WTC11 (cell line): ENCODE results near the gene UNG. TPM values are rescaled to one million over a fixed set of nuclear protein-coding genes. Genes with fewer than 3 reads are reported as not detected.
A peak's percentile ranks its signal among the peaks of the same experiment; 100 is the strongest.

Experiments used
- ATF1 ChIP-seq: sonication (generic); formaldehyde crosslinking; IDR thresholded peaks from 2 replicates; pipeline ENCODE4 v1.8.1; 2023; ENCODE audit warnings: mild to moderate bottlenecking, moderate library complexity, missing genetic modification reagents
- CBFB ChIP-seq: sonication (generic); formaldehyde crosslinking; IDR thresholded peaks from 2 replicates; pipeline ENCODE4 v1.8.1; 2022; ENCODE audit warnings: mild to moderate bottlenecking, low read depth, missing genetic modification reagents
- E2F5 ChIP-seq: sonication (generic); formaldehyde crosslinking; IDR thresholded peaks from 2 replicates; pipeline ENCODE4 v1.8.1; 2022; ENCODE audit warnings: mild to moderate bottlenecking, moderate library complexity, missing genetic modification reagents
- ELF4 ChIP-seq: sonication (generic); formaldehyde crosslinking; IDR thresholded peaks from 2 replicates; pipeline ENCODE4 v1.8.1; 2022; ENCODE audit warnings: low read depth, mild to moderate bottlenecking, moderate library complexity, missing genetic modification reagents
- ETV6 ChIP-seq: sonication (generic); formaldehyde crosslinking; IDR thresholded peaks from 2 replicates; pipeline ENCODE4 v1.8.1; 2022; ENCODE audit warnings: mild to moderate bottlenecking, missing genetic modification reagents
- FOXJ3 ChIP-seq: sonication (generic); formaldehyde crosslinking; IDR thresholded peaks from 2 replicates; pipeline ENCODE4 v1.9.0; 2021; ENCODE audit warnings: missing genetic modification reagents, mild to moderate bottlenecking, borderline replicate concordance
- GTF2I ChIP-seq: fragments of 250-450 bp; sonication (Bioruptor Pico); conservative IDR thresholded peaks from 2 replicates; pipeline ENCODE4 v1.4.0; 2021; ENCODE audit warnings: mild to moderate bottlenecking
- HMGXB4 ChIP-seq: sonication (generic); formaldehyde crosslinking; IDR thresholded peaks from 2 replicates; pipeline ENCODE4 v1.8.1; 2023; ENCODE audit warnings: mild to moderate bottlenecking, moderate library complexity, missing genetic modification reagents
- KAT7 ChIP-seq: sonication (generic); formaldehyde crosslinking; IDR thresholded peaks from 2 replicates; pipeline ENCODE4 v1.8.1; 2023; ENCODE audit warnings: missing genetic modification reagents, mild to moderate bottlenecking, borderline replicate concordance
- MAX ChIP-seq: sonication (generic); formaldehyde crosslinking; IDR thresholded peaks from 2 replicates; pipeline ENCODE4 v1.8.0; 2022; ENCODE audit warnings: mild to moderate bottlenecking, missing genetic modification reagents
- PRRX2 ChIP-seq: fragments of 250-450 bp; sonication (Bioruptor Pico); IDR thresholded peaks from 2 replicates; pipeline ENCODE4 v1.8.0; 2021; ENCODE audit warnings: mild to moderate bottlenecking
- SP1 ChIP-seq: sonication (generic); formaldehyde crosslinking; conservative IDR thresholded peaks from 2 replicates; pipeline ENCODE4 v1.8.1; 2022; ENCODE audit warnings: missing genetic modification reagents
- TEAD1 ChIP-seq: sonication (generic); formaldehyde crosslinking; IDR thresholded peaks from 2 replicates; pipeline ENCODE4 v1.8.0; 2022; ENCODE audit warnings: mild to moderate bottlenecking, missing genetic modification reagents
- TEAD4 ChIP-seq: sonication (generic); formaldehyde crosslinking; IDR thresholded peaks from 2 replicates; pipeline ENCODE4 v1.8.0; 2022; ENCODE audit warnings: mild to moderate bottlenecking, missing genetic modification reagents
- USF1 ChIP-seq: sonication (generic); formaldehyde crosslinking; IDR thresholded peaks from 2 replicates; pipeline ENCODE4 v1.8.0; 2022; ENCODE audit warnings: mild to moderate bottlenecking, missing genetic modification reagents
- ZBTB21 ChIP-seq: sonication (generic); formaldehyde crosslinking; IDR thresholded peaks from 2 replicates; pipeline ENCODE4 v1.8.1; 2023; ENCODE audit warnings: mild to moderate bottlenecking, missing genetic modification reagents, borderline replicate concordance
- ZNF121 ChIP-seq: sonication (generic); formaldehyde crosslinking; IDR thresholded peaks from 2 replicates; pipeline ENCODE4 v1.8.0; 2023; ENCODE audit warnings: missing genetic modification reagents
- ZNF138 ChIP-seq: sonication (generic); formaldehyde crosslinking; conservative IDR thresholded peaks from 2 replicates; pipeline ENCODE4 v1.8.1; 2022; ENCODE audit warnings: mild to moderate bottlenecking, moderate library complexity, missing genetic modification reagents
- ZNF263 ChIP-seq: sonication (generic); formaldehyde crosslinking; IDR thresholded peaks from 2 replicates; pipeline ENCODE4 v1.8.1; 2022; ENCODE audit warnings: low read depth, mild to moderate bottlenecking, moderate library complexity, missing genetic modification reagents
- ZNF396 ChIP-seq: fragments of 250-450 bp; sonication (Bioruptor Pico); IDR thresholded peaks from 2 replicates; pipeline ENCODE4 v1.8.0; 2021; ENCODE audit warnings: mild to moderate bottlenecking, moderate library complexity, borderline replicate concordance
- ZNF671 ChIP-seq: fragments of 250-450 bp; sonication (Bioruptor Pico); IDR thresholded peaks from 2 replicates; pipeline ENCODE4 v1.8.0; 2021; ENCODE audit warnings: mild to moderate bottlenecking
- total RNA-seq: library from RNA; stranded (reverse); gene quantifications from 3 replicates; pipeline ENCODE4 v1.2.3, GENCODE V29; 2021
- TF ChIP-seq, protein P1 (sequence below): sonication (generic); formaldehyde crosslinking; IDR thresholded peaks from 2 replicates; pipeline ENCODE4 v1.8.0; 2023; ENCODE audit warnings: mild to moderate bottlenecking, missing genetic modification reagents
- TF ChIP-seq, protein P2 (sequence below): fragments of 200-600 bp; IDR thresholded peaks from 2 replicates; pipeline ENCODE4 v1.8.0; 2022; ENCODE audit warnings: antibody characterized with exemption
- TF ChIP-seq, protein P3 (sequence below): sonication (generic); formaldehyde crosslinking; IDR thresholded peaks from 2 replicates; pipeline ENCODE4 v1.8.0; 2022; ENCODE audit warnings: missing genetic modification reagents
- TF ChIP-seq, protein P4 (sequence below): sonication (generic); formaldehyde crosslinking; IDR thresholded peaks from 2 replicates; pipeline ENCODE4 v1.8.1; 2023; ENCODE audit warnings: mild to moderate bottlenecking, missing genetic modification reagents

UNG gene
- total RNA-seq, 1 experiment from 2014 or later, result 127 TPM

GRCh38 chr12:109052414-109053323 is 44.7 kb upstream of the UNG start, which contains the start of gene USP30 (continued):
- no peak for TF ChIP-seq USF1 (CRISPR knock-in tag)
- TF ChIP-seq, protein P1, sequence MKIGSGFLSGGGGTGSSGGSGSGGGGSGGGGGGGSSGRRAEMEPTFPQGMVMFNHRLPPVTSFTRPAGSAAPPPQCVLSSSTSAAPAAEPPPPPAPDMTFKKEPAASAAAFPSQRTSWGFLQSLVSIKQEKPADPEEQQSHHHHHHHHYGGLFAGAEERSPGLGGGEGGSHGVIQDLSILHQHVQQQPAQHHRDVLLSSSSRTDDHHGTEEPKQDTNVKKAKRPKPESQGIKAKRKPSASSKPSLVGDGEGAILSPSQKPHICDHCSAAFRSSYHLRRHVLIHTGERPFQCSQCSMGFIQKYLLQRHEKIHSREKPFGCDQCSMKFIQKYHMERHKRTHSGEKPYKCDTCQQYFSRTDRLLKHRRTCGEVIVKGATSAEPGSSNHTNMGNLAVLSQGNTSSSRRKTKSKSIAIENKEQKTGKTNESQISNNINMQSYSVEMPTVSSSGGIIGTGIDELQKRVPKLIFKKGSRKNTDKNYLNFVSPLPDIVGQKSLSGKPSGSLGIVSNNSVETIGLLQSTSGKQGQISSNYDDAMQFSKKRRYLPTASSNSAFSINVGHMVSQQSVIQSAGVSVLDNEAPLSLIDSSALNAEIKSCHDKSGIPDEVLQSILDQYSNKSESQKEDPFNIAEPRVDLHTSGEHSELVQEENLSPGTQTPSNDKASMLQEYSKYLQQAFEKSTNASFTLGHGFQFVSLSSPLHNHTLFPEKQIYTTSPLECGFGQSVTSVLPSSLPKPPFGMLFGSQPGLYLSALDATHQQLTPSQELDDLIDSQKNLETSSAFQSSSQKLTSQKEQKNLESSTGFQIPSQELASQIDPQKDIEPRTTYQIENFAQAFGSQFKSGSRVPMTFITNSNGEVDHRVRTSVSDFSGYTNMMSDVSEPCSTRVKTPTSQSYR (CRISPR knock-in tag), result no peak
- no peak for TF ChIP-seq PRRX2 (CRISPR knock-in tag)
- no peak for TF ChIP-seq ATF1 (CRISPR knock-in tag)
- TF ChIP-seq ZNF671 (CRISPR knock-in tag), result no peak
- no peak for TF ChIP-seq ZBTB21 (CRISPR knock-in tag)
- TF ChIP-seq, protein P2, sequence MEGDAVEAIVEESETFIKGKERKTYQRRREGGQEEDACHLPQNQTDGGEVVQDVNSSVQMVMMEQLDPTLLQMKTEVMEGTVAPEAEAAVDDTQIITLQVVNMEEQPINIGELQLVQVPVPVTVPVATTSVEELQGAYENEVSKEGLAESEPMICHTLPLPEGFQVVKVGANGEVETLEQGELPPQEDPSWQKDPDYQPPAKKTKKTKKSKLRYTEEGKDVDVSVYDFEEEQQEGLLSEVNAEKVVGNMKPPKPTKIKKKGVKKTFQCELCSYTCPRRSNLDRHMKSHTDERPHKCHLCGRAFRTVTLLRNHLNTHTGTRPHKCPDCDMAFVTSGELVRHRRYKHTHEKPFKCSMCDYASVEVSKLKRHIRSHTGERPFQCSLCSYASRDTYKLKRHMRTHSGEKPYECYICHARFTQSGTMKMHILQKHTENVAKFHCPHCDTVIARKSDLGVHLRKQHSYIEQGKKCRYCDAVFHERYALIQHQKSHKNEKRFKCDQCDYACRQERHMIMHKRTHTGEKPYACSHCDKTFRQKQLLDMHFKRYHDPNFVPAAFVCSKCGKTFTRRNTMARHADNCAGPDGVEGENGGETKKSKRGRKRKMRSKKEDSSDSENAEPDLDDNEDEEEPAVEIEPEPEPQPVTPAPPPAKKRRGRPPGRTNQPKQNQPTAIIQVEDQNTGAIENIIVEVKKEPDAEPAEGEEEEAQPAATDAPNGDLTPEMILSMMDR, result no peak
- no peak for TF ChIP-seq TEAD4 (CRISPR knock-in tag)
- no peak for TF ChIP-seq ZNF263 (CRISPR knock-in tag)
- TF ChIP-seq KAT7 (CRISPR knock-in tag), result peak; percentile 88; the same call in 1 of the 2 replicates
- TF ChIP-seq ELF4 (CRISPR knock-in tag), result no peak
- TF ChIP-seq CBFB (CRISPR knock-in tag), result no peak; the same call in 1 of the 2 replicates
- TF ChIP-seq, protein P3, sequence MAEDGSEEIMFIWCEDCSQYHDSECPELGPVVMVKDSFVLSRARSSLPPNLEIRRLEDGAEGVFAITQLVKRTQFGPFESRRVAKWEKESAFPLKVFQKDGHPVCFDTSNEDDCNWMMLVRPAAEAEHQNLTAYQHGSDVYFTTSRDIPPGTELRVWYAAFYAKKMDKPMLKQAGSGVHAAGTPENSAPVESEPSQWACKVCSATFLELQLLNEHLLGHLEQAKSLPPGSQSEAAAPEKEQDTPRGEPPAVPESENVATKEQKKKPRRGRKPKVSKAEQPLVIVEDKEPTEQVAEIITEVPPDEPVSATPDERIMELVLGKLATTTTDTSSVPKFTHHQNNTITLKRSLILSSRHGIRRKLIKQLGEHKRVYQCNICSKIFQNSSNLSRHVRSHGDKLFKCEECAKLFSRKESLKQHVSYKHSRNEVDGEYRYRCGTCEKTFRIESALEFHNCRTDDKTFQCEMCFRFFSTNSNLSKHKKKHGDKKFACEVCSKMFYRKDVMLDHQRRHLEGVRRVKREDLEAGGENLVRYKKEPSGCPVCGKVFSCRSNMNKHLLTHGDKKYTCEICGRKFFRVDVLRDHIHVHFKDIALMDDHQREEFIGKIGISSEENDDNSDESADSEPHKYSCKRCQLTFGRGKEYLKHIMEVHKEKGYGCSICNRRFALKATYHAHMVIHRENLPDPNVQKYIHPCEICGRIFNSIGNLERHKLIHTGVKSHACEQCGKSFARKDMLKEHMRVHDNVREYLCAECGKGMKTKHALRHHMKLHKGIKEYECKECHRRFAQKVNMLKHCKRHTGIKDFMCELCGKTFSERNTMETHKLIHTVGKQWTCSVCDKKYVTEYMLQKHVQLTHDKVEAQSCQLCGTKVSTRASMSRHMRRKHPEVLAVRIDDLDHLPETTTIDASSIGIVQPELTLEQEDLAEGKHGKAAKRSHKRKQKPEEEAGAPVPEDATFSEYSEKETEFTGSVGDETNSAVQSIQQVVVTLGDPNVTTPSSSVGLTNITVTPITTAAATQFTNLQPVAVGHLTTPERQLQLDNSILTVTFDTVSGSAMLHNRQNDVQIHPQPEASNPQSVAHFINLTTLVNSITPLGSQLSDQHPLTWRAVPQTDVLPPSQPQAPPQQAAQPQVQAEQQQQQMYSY, result no peak
- TF ChIP-seq ZNF121, result no peak; the same call in 1 of the 2 replicates
- TF ChIP-seq ETV6 (CRISPR knock-in tag), result peak; percentile 77; the same call in 1 of the 2 replicates
- no peak for TF ChIP-seq MAX
- TF ChIP-seq, protein P4, sequence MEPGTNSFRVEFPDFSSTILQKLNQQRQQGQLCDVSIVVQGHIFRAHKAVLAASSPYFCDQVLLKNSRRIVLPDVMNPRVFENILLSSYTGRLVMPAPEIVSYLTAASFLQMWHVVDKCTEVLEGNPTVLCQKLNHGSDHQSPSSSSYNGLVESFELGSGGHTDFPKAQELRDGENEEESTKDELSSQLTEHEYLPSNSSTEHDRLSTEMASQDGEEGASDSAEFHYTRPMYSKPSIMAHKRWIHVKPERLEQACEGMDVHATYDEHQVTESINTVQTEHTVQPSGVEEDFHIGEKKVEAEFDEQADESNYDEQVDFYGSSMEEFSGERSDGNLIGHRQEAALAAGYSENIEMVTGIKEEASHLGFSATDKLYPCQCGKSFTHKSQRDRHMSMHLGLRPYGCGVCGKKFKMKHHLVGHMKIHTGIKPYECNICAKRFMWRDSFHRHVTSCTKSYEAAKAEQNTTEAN (CRISPR knock-in tag), result no peak
- no peak for TF ChIP-seq ZNF138 (CRISPR knock-in tag)
- 0 out of 2 replicates have a peak, but pooled peaks have one; percentile 32 for TF ChIP-seq E2F5 (CRISPR knock-in tag)
- TF ChIP-seq HMGXB4 (CRISPR knock-in tag), result peak; percentile 86
- TF ChIP-seq GTF2I (CRISPR knock-in tag), result no peak
- no peak for TF ChIP-seq ZNF396 (CRISPR knock-in tag)
- no peak for TF ChIP-seq FOXJ3 (CRISPR knock-in tag)
- TF ChIP-seq SP1 (CRISPR knock-in tag), result peak; percentile 80
- no peak for TF ChIP-seq TEAD1 (CRISPR knock-in tag)
